Keratinocyte (primary cell): Measurements from ENCODE around the gene LAMTOR5.

Experiments used
- EZH2 ChIP-seq: IDR thresholded peaks from one replicate; pipeline ENCODE4 v1.6.1; 2012; ENCODE audit warnings: inconsistent platforms, mild to moderate bottlenecking, low read length, moderate library complexity
- TF ChIP-seq, protein P1 (sequence below), 3 experiments: IDR thresholded peaks in 1 of 3; conservative IDR thresholded peaks in 1 of 3; optimal IDR thresholded peaks in 1 of 3; 2 replicates in 2 of 3; 3 replicates in 1 of 3; pipeline versions ENCODE3 to v1.5.1; 2011; ENCODE audit warnings: low read length in 3 of 3, mild to moderate bottlenecking in 3 of 3, moderate library complexity in 2 of 3, control low read depth in 1 of 3, inconsistent platforms in 1 of 3; ENCODE audit not compliant: insufficient read depth in 2 of 3; ENCODE audit errors: extremely low read depth in 1 of 3

DNA sequence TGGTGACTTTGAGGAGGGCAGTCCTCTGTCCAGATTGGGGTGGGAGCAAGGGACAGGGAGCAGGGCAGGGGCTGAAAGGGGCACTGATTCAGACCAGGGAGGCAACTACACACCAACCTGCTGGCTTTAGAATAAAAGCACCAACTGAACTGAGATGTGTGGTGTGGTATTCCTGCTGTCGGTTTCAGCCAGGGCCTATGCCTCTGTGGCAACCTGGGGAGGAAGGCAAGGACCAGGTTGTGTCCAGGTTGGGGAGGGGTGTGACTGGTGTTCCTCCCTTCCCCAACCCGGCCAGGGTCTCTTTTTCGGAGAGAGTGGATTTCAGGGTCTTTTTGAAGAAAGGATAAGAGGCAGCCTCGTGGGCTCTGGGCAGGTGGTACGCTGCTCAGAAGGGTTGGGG, 49.7 kb upstream of the LAMTOR5 start:
- TF ChIP-seq, protein P1, sequence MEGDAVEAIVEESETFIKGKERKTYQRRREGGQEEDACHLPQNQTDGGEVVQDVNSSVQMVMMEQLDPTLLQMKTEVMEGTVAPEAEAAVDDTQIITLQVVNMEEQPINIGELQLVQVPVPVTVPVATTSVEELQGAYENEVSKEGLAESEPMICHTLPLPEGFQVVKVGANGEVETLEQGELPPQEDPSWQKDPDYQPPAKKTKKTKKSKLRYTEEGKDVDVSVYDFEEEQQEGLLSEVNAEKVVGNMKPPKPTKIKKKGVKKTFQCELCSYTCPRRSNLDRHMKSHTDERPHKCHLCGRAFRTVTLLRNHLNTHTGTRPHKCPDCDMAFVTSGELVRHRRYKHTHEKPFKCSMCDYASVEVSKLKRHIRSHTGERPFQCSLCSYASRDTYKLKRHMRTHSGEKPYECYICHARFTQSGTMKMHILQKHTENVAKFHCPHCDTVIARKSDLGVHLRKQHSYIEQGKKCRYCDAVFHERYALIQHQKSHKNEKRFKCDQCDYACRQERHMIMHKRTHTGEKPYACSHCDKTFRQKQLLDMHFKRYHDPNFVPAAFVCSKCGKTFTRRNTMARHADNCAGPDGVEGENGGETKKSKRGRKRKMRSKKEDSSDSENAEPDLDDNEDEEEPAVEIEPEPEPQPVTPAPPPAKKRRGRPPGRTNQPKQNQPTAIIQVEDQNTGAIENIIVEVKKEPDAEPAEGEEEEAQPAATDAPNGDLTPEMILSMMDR (optimal IDR thresholded peaks at IDR 0.05 in 1 of 3, IDR thresholded peaks at IDR 0.05 in 1 of 3, conservative IDR thresholded peaks at IDR 0.05 in 1 of 3; ENCODE audit: extremely low read depth in 1 of 3, insufficient read depth in 2 of 3, low read length in 3 of 3): no peak
- TF ChIP-seq EZH2: no peak
